GM23248 (cell line): ENCODE data around the gene FOXL1.

Experiments used
- EZH2 ChIP-seq: fragments of 200-600 bp; sonication (generic); IDR thresholded peaks from 2 replicates; pipeline ENCODE4 v1.6.1; 2018; ENCODE audit warnings: antibody characterized with exemption, mild to moderate bottlenecking; ENCODE audit not compliant: insufficient read depth, poor library complexity, severe bottlenecking
- EZH2phosphoT487 ChIP-seq: fragments of 200-600 bp; sonication (generic); IDR thresholded peaks from 2 replicates; pipeline ENCODE4 v1.6.1; 2018; ENCODE audit warnings: antibody characterized with exemption, moderate library complexity, mild to moderate bottlenecking, low read depth; ENCODE audit not compliant: insufficient read depth

DNA sequence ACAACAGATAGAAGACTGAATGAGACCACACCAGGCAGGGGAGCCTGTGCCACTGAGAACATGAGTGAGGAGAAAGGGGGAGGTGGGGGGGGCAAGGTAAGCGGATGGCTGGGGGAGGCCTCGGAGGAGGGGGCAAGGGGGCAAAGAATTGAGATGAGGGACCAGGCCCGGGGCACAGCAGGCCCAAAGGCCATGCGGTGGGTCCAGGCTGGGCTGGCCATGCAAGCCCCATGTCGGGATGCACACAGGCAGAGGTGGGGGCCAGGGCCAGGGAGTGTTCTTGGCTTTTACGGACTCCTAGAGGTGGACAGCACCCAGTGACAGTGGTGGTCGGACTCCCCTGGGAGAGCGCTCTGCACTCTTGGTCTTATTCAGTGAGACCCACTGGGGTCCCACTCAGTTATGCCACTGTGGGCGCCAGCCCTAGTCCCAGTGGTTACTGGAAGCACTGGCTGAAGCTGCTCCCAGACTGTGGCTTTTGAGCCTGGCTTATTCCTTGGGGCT lies 18.5 kb upstream of the FOXL1 start:
- TF ChIP-seq EZH2 = no peak
- TF ChIP-seq EZH2phosphoT487 = no peak
